IMR-90 (cell line): ENCODE measurements around the gene PPFIBP2. TPM values are rescaled to one million over a fixed set of nuclear protein-coding genes. Genes with fewer than 3 reads are reported as not detected.

Experiments
- ATAC-seq: fragments of 200-7000 bp; cut with Tn5 transposase; 2 replicates; pipeline ENCODE4 v1.9.1; 2020; ENCODE audit warnings: low read depth, mild to moderate bottlenecking, moderate library complexity
- BruUV-seq: library from RNA; stranded (reverse); fragments of 400-500 nt; replicated peaks from 2 replicates; lab custom pipeline; 2021; lab: Mats Ljungman, UMichigan
- CTCF ChIA-PET: fragments of 300-600 bp; formaldehyde crosslinking; extraction: SDS; loops from one replicate; lab custom pipeline; 2021; ENCODE audit warnings: antibody characterized with exemption; lab: Yijun Ruan, JAX
- POLR2A ChIA-PET: fragments of 300-600 bp; sonication (Branson Sonifier 250); formaldehyde crosslinking; loops from one replicate; lab custom pipeline; 2022; ENCODE audit warnings: antibody characterized with exemption; ENCODE audit not compliant: unreplicated experiment; lab: Charles Lee
- DNase-seq: peaks from one replicate; pipeline ENCODE4 v3.0.0; 2013
- H2AFZ ChIP-seq: replicated peaks from 2 replicates; pipeline ENCODE3; 2013; ENCODE audit warnings: low read length, mild to moderate bottlenecking; ENCODE audit not compliant: poor library complexity
- H2AK5ac ChIP-seq: 2 replicates; pipeline ENCODE4 v1.6.1; 2013; ENCODE audit warnings: low read depth, low read length, inconsistent platforms
- H2AK9ac ChIP-seq: replicated peaks from 2 replicates; pipeline ENCODE3; 2013; ENCODE audit warnings: mild to moderate bottlenecking, low read depth, low read length, moderate library complexity; ENCODE audit not compliant: poor library complexity
- H2BK120ac ChIP-seq: 2 replicates; pipeline ENCODE4 v1.6.1; 2013; ENCODE audit warnings: low read depth, low read length, inconsistent platforms
- H2BK15ac ChIP-seq: 3 replicates; pipeline ENCODE4 v1.6.1; 2013; ENCODE audit warnings: low read depth, low read length, inconsistent platforms
- H2BK20ac ChIP-seq: 2 replicates; pipeline ENCODE4 v1.6.1; 2013; ENCODE audit warnings: low read depth, mild to moderate bottlenecking, inconsistent platforms, low read length, moderate library complexity
- H2BK5ac ChIP-seq: 2 replicates; pipeline ENCODE4 v1.6.1; 2013; ENCODE audit warnings: mild to moderate bottlenecking, low read depth, low read length, inconsistent platforms; ENCODE audit not compliant: poor library complexity, severe bottlenecking
- H3K14ac ChIP-seq: replicated peaks from 2 replicates; pipeline ENCODE4 v1.6.1; 2013; ENCODE audit warnings: low read depth, low read length, inconsistent platforms
- H3K18ac ChIP-seq: 2 replicates; pipeline ENCODE4 v1.6.1; 2013; ENCODE audit warnings: low read depth, low read length, control low read depth
- H3K23ac ChIP-seq: 2 replicates; pipeline ENCODE4 v1.6.1; 2013; ENCODE audit warnings: low read depth, low read length, inconsistent platforms
- H3K27ac ChIP-seq: 2 replicates; pipeline ENCODE4 v1.5.1; 2013; ENCODE audit warnings: mild to moderate bottlenecking, control low read depth, low read length; ENCODE audit not compliant: insufficient read depth
- H3K27me3 ChIP-seq: 2 replicates; pipeline ENCODE4 v1.6.1; 2013; ENCODE audit warnings: low read length; ENCODE audit not compliant: control insufficient read depth, insufficient read depth
- H3K36me3 ChIP-seq: 2 replicates; pipeline ENCODE4 v1.6.1; 2013; ENCODE audit warnings: low read length, mixed read lengths; ENCODE audit not compliant: control insufficient read depth, insufficient read depth
- H3K4ac ChIP-seq: 2 replicates; pipeline ENCODE4 v1.6.1; 2013; ENCODE audit warnings: low read depth, low read length, inconsistent platforms
- H3K4me1 ChIP-seq: 2 replicates; pipeline ENCODE4 v1.6.1; 2013; ENCODE audit warnings: low read length, mixed read lengths; ENCODE audit not compliant: control insufficient read depth, insufficient read depth
- H3K4me2 ChIP-seq: 2 replicates; pipeline ENCODE4 v1.6.1; 2013; ENCODE audit warnings: low read depth, mild to moderate bottlenecking, control low read depth, low read length, moderate library complexity
- H3K4me3 ChIP-seq: 2 replicates; pipeline ENCODE4 v1.5.1; 2013; ENCODE audit warnings: low read depth, mild to moderate bottlenecking, control low read depth, low read length, moderate library complexity; ENCODE audit not compliant: insufficient read depth
- H3K56ac ChIP-seq: 2 replicates; pipeline ENCODE4 v1.6.1; 2013; ENCODE audit warnings: low read length, inconsistent platforms; ENCODE audit not compliant: insufficient read depth; ENCODE audit errors: extremely low read depth
- H3K79me1 ChIP-seq, 2 experiments: 2 replicates each; pipeline ENCODE4 v1.6.1; 2013; ENCODE audit warnings: low read length in 2 of 2, inconsistent platforms in 1 of 2, low read depth in 1 of 2
- H3K9ac ChIP-seq: 2 replicates; pipeline ENCODE4 v1.6.1; 2013; ENCODE audit warnings: low read depth, low read length, control low read depth
- H3K9me1 ChIP-seq: 2 replicates; pipeline ENCODE4 v1.6.1; 2013; ENCODE audit warnings: low read length, inconsistent platforms; ENCODE audit not compliant: insufficient read depth
- H3K9me3 ChIP-seq: 2 replicates; pipeline ENCODE4 v1.6.1; 2013; ENCODE audit warnings: low read length; ENCODE audit not compliant: control insufficient read depth, insufficient read depth
- H4K20me1 ChIP-seq: 2 replicates; pipeline ENCODE4 v1.6.1; 2013; ENCODE audit warnings: low read length, inconsistent platforms; ENCODE audit not compliant: insufficient read depth
- H4K5ac ChIP-seq: 2 replicates; pipeline ENCODE4 v1.6.1; 2013; ENCODE audit warnings: mild to moderate bottlenecking, low read depth, low read length, control low read depth
- H4K8ac ChIP-seq, 2 experiments: 2 replicates each; pipeline ENCODE4 v1.6.1; 2013; ENCODE audit warnings: low read depth in 2 of 2, low read length in 2 of 2, control low read depth in 1 of 2, inconsistent platforms in 1 of 2
- H4K91ac ChIP-seq: 2 replicates; pipeline ENCODE4 v1.6.1; 2013; ENCODE audit warnings: low read depth, low read length, inconsistent platforms; ENCODE audit not compliant: insufficient read depth
- BHLHE40 ChIP-seq: fragments of 150-350 bp; IDR thresholded peaks from 2 replicates; pipeline ENCODE4 v1.6.1; 2016; ENCODE audit warnings: mild to moderate bottlenecking, low read depth, low read length
- CEBPB ChIP-seq: IDR thresholded peaks from 2 replicates; pipeline ENCODE4 v1.6.1; 2012; ENCODE audit warnings: low read depth, low read length, improper control_type of control experiment
- CHD1 ChIP-seq: IDR thresholded peaks from 2 replicates; pipeline ENCODE4 v1.6.1; 2012; ENCODE audit warnings: low read depth, low read length, improper control_type of control experiment
- CTCF ChIP-seq: conservative IDR thresholded peaks from 2 replicates; pipeline ENCODE4 v1.5.1; 2012; ENCODE audit warnings: mild to moderate bottlenecking, low read depth, low read length, improper control_type of control experiment
- ELK1 ChIP-seq: fragments of 150-350 bp; IDR thresholded peaks from 2 replicates; pipeline ENCODE4 v1.6.1; 2016; ENCODE audit warnings: low read depth, mild to moderate bottlenecking, low read length, moderate library complexity, borderline replicate concordance
- FOS ChIP-seq: fragments of 150-350 bp; IDR thresholded peaks from 2 replicates; pipeline ENCODE4 v1.6.1; 2016; ENCODE audit warnings: low read depth, low read length
- MAFK ChIP-seq: IDR thresholded peaks from 2 replicates; pipeline ENCODE4 v1.6.1; 2012; ENCODE audit warnings: low read depth, low read length, improper control_type of control experiment
- MAZ ChIP-seq: IDR thresholded peaks from 2 replicates; pipeline ENCODE4 v1.6.1; 2012; ENCODE audit warnings: low read depth, mild to moderate bottlenecking, low read length, improper control_type of control experiment, moderate library complexity, borderline replicate concordance
- MXI1 ChIP-seq: IDR thresholded peaks from 2 replicates; pipeline ENCODE4 v1.6.1; 2012; ENCODE audit warnings: low read depth, mild to moderate bottlenecking, low read length, moderate library complexity, borderline replicate concordance
- NFE2L2 ChIP-seq: fragments of 150-350 bp; IDR thresholded peaks from 2 replicates; pipeline ENCODE4 v1.6.1; 2016; ENCODE audit warnings: low read depth, mild to moderate bottlenecking, low read length
- POLR2A ChIP-seq: IDR thresholded peaks from 2 replicates; pipeline ENCODE4 v1.6.1; 2012; ENCODE audit warnings: mild to moderate bottlenecking, low read depth, low read length
- RAD21 ChIP-seq: IDR thresholded peaks from 2 replicates; pipeline ENCODE4 v1.6.1; 2012; ENCODE audit warnings: low read length, improper control_type of control experiment
- RCOR1 ChIP-seq: IDR thresholded peaks from 2 replicates; pipeline ENCODE4 v1.6.1; 2012; ENCODE audit warnings: mild to moderate bottlenecking, low read length, improper control_type of control experiment; ENCODE audit not compliant: insufficient replicate concordance
- RFX5 ChIP-seq: IDR thresholded peaks from 2 replicates; pipeline ENCODE4 v1.8.0; 2012; ENCODE audit warnings: low read depth, mild to moderate bottlenecking, low read length, moderate library complexity
- SMC3 ChIP-seq: fragments of 150-350 bp; IDR thresholded peaks from 2 replicates; pipeline ENCODE4 v1.6.1; 2016; ENCODE audit warnings: low read depth, mild to moderate bottlenecking, antibody characterized with exemption, low read length, moderate library complexity
- USF2 ChIP-seq: fragments of 150-350 bp; IDR thresholded peaks from 2 replicates; pipeline ENCODE4 v1.6.1; 2017; ENCODE audit warnings: mild to moderate bottlenecking, antibody characterized with exemption, low read length, low read depth
- WGBS, 2 experiments: methylation state at CpG; one replicate each; pipeline versions ENCODE4 v1.1.5 to v1.1.7; 2013; ENCODE audit warnings: missing lambda C conversion rate in 2 of 2; ENCODE audit not compliant: insufficient read length in 1 of 2; ENCODE audit errors: extremely low coverage in 2 of 2; 5-methylcytosine and 5-hydroxymethylcytosine counted together
- dilution Hi-C: fragments of 300-500 bp; cut with HindIII; formaldehyde crosslinking; loops from one replicate; pipeline ENCODE4 v1.14.3; 2018; ENCODE audit warnings: low sequenced_read_pairs; ENCODE audit not compliant: unreplicated experiment
- in situ Hi-C: fragments of 300-500 bp; cut with MboI; formaldehyde crosslinking; loops from 3 replicates; pipeline ENCODE4 v1.14.3; 2019; ENCODE audit warnings: low sequenced_read_pairs, inconsistent platforms, mixed read lengths
- intact Hi-C: fragments of 100-400 bp; cut with micrococcal nuclease; formaldehyde crosslinking; loops from 2 replicates; pipeline ENCODE4 v1.10.0; 2022
- polyA plus RNA-seq, 3 experiments: library from polyadenylated mRNA; depleted of rRNA; stranded (reverse); fragments of >200 nt; gene quantifications; 2 replicates each; pipeline ENCODE4 v1.2.3, GENCODE V29; 2012; ENCODE audit warnings: low replicate concordance in 1 of 3
- total RNA-seq: library from RNA; depleted of rRNA; stranded (reverse); fragments of >200 nt; gene quantifications from 2 replicates; pipeline ENCODE4 v1.2.3, GENCODE V29; 2012

The PPFIBP2 gene
- total and polyA plus RNA-seq, 2 of the 4 experiments (the other 2 are of a cell fraction): 6.0 to 11.8 TPM

GRCh38 chr11:7545611-7546010 lies 31.8 kb downstream of the PPFIBP2 start:
- Histone ChIP-seq H3K27ac (no peak overlapping the region), H3K4me2 (no peak overlapping the region), H3K56ac (no peak overlapping the region), H2BK120ac (no peak overlapping the region), H2AK5ac (no peak overlapping the region), H3K9me1 (no peaks in the 10 kb centered on the region; the same call in 1 of the 2 replicates), H3K18ac (no peak overlapping the region), H2AFZ (no peak overlapping the region), H3K23ac (no peak overlapping the region), H2BK5ac (no peak overlapping the region), H3K14ac (no peak overlapping the region), H2BK20ac (no peak overlapping the region), H4K5ac (no peak overlapping the region), H3K27me3 (peaks cover 2% of the 10 kb centered on the region; the same call in 1 of the 2 replicates), H4K91ac (no peak overlapping the region), H3K36me3 (no peaks in the 10 kb centered on the region), H3K9me3 (no peaks in the 10 kb centered on the region), H3K4me3 (no peak overlapping the region), H2BK15ac (no peak overlapping the region), H3K4me1 (no peaks in the 10 kb centered on the region), H4K20me1 (no peaks in the 10 kb centered on the region), H3K79me1 (no peaks in the 10 kb centered on the region), H2AK9ac (no peak overlapping the region), H3K9ac (no peak overlapping the region), H4K8ac (no peak overlapping the region), H3K4ac (no peak overlapping the region)
- ChIA-PET POLR2A (no interaction called here), CTCF (no interaction called here)
- ATAC-seq: no peak
- in situ Hi-C loops: no loop called here
- no CpG with 5 or more reads among the region's 4 CpGs for WGBS, 2 experiments
- no TSS peak for BruUV-seq
- dilution Hi-C loops: no loop called here
- intact Hi-C loops: no loop called here
- no peak for DNase-seq
- no peak for TF ChIP-seq SMC3
- no peak for TF ChIP-seq USF2
- TF ChIP-seq MXI1: no peak
- no peak for TF ChIP-seq CTCF
- TF ChIP-seq RCOR1: no peak
- no peak for TF ChIP-seq CHD1
- TF ChIP-seq ELK1: no peak
- no peak for TF ChIP-seq MAFK
- no peak for TF ChIP-seq RAD21
- no peak for TF ChIP-seq CEBPB
- TF ChIP-seq MAZ: no peak
- no peak for TF ChIP-seq POLR2A
- no peak for TF ChIP-seq RFX5
- no peak for TF ChIP-seq BHLHE40
- TF ChIP-seq NFE2L2: no peak
- no peak for TF ChIP-seq FOS
